ENCODE measurements around the gene WNT11.

Gene WNT11

GRCh38 chr11:76184551-76184993 is 21.7 kb downstream of the WNT11 start:
- Histone ChIP-seq H3K9ac (ENCODE audit: low read length in 5 of 5) (no peak overlapping the region), H3K9me3 (ENCODE audit: control insufficient read depth in 5 of 5, low read length in 5 of 5) (no peaks in the 10 kb centered on the region), H3K36me3 (ENCODE audit: control insufficient read depth in 5 of 5, insufficient read depth in 5 of 5, low read length in 5 of 5) (peaks cover 0 to 37% (median 24%) of the 10 kb centered on the region in 5 donors), H3K27me3 (ENCODE audit: control insufficient read depth in 5 of 5, insufficient read depth in 4 of 5, low read length in 5 of 5) (no peaks in the 10 kb centered on the region), H3K4me1 (ENCODE audit: control insufficient read depth in 5 of 5, insufficient read depth in 5 of 5, low read length in 5 of 5) (peaks cover 7 to 30% (median 28%) of the 10 kb centered on the region in 5 donors), H3K4me3 (ENCODE audit: low read depth in 1 of 5, low read length in 5 of 5) (no peak overlapping the region), H3K27ac (ENCODE audit: low read depth, low read length) (peak overlapping the region; percentile 69)

DNA sequence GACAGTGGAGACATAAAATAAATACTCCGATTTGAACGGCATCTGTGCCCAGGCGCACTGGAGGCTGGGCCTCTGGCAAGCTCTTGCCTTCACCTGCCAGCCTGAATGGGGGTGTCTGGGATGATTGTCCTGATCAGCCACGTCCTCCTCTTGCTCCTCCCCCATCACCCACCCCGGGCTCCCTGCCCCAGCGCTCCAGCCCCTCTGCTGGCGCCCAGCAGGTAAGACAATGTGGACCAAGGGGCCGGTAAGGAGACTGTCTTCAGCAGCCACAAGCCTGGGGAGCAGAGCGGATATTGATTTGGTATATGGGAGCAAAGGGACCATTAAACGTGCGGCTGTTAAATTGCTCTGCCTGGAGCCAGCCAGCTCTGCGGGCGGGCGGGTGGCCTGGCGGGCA is 24.9 kb downstream of the WNT11 start:
- peaks cover 3 to 21% (median 19%) of the 10 kb centered on the region in 5 donors for H3K4me1 ChIP-seq (ENCODE audit: control insufficient read depth in 5 of 5, insufficient read depth in 5 of 5, low read length in 5 of 5)
- no peak overlapping the region for H3K9ac ChIP-seq (ENCODE audit: low read length in 5 of 5)
- H3K27ac ChIP-seq (ENCODE audit: low read depth, low read length) = no peak overlapping the region
- no peak overlapping the region for H3K4me3 ChIP-seq (ENCODE audit: low read depth in 1 of 5, low read length in 5 of 5)
- peaks cover 0 to 13% (median 2%) of the 10 kb centered on the region in 5 donors for H3K36me3 ChIP-seq (ENCODE audit: control insufficient read depth in 5 of 5, insufficient read depth in 5 of 5, low read length in 5 of 5)
- no peaks in the 10 kb centered on the region for H3K27me3 ChIP-seq (ENCODE audit: control insufficient read depth in 5 of 5, insufficient read depth in 4 of 5, low read length in 5 of 5)
- no peaks in the 10 kb centered on the region for H3K9me3 ChIP-seq (ENCODE audit: control insufficient read depth in 5 of 5, low read length in 5 of 5)

DNA sequence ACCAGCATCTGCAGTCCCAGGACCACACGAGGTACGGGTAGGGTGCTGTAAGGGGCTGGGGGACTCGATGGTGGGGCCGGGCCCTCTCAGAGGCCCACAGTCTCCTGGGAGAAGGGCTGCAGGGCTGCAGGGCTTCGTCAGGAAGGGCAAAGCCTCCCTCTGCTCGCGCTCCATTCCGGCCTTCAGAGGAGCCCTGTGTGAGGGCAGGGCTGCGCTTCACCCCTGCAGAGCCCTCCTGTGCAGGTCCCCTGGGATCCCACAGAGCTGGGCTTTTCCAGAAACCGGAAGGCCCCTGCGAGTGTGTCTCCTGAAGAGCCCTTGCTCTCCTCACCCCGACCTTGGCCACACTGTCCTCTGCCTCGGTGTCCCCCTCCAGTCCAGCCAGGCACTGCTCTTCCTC is 27.2 kb downstream of the WNT11 start:
- Histone ChIP-seq H3K27ac (ENCODE audit: low read depth, low read length) (no peak overlapping the region), H3K27me3 (ENCODE audit: control insufficient read depth in 5 of 5, insufficient read depth in 4 of 5, low read length in 5 of 5) (no peaks in the 10 kb centered on the region), H3K4me1 (ENCODE audit: control insufficient read depth in 5 of 5, insufficient read depth in 5 of 5, low read length in 5 of 5) (no peaks in the 10 kb centered on the region), H3K36me3 (ENCODE audit: control insufficient read depth in 5 of 5, insufficient read depth in 5 of 5, low read length in 5 of 5) (no peaks in the 10 kb centered on the region), H3K9ac (ENCODE audit: low read length in 5 of 5) (no peak overlapping the region), H3K4me3 (ENCODE audit: low read depth in 1 of 5, low read length in 5 of 5) (no peak overlapping the region), H3K9me3 (ENCODE audit: control insufficient read depth in 5 of 5, low read length in 5 of 5) (no peaks in the 10 kb centered on the region)

- Histone ChIP-seq H3K27me3 (ENCODE audit: control insufficient read depth in 5 of 5, insufficient read depth in 4 of 5, low read length in 5 of 5) (no peaks in the 10 kb centered on the region), H3K4me3 (ENCODE audit: low read depth in 1 of 5, low read length in 5 of 5) (no peak overlapping the region), H3K9ac (ENCODE audit: low read length in 5 of 5) (no peak overlapping the region), H3K9me3 (ENCODE audit: control insufficient read depth in 5 of 5, low read length in 5 of 5) (no peaks in the 10 kb centered on the region), H3K27ac (ENCODE audit: low read depth, low read length) (no peak overlapping the region), H3K4me1 (ENCODE audit: control insufficient read depth in 5 of 5, insufficient read depth in 5 of 5, low read length in 5 of 5) (no peaks in the 10 kb centered on the region), H3K36me3 (ENCODE audit: control insufficient read depth in 5 of 5, insufficient read depth in 5 of 5, low read length in 5 of 5) (no peaks in the 10 kb centered on the region)
These were observed 29.0 kb downstream of the WNT11 start for GRCh38 chr11:76177250-76177686.

DNA sequence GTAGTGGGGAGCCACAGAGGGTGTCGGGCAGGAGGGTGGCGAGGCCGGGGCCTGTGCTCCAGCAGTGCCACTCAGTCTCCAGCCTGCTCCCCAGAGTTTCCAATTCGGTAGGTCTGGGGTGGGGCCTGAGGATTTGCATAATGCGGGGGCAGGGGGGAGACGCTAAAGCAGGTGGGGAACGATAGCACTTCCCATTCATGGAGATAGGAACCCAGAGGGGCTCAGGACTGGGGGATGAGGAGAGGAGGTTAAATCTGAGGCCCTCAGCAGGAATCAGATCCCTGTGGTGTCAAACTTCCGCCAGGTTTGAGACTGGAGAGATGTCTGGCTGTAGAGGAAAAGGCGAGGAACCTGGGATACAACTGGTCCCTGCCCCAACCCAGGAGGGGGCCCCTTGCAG is 29.8 kb downstream of the WNT11 start:
- H3K4me3 ChIP-seq (ENCODE audit: low read depth in 1 of 5, low read length in 5 of 5) = no peak overlapping the region
- H3K27ac ChIP-seq (ENCODE audit: low read depth, low read length) = no peak overlapping the region
- H3K9me3 ChIP-seq (ENCODE audit: control insufficient read depth in 5 of 5, low read length in 5 of 5) = no peaks in the 10 kb centered on the region
- no peaks in the 10 kb centered on the region for H3K36me3 ChIP-seq (ENCODE audit: control insufficient read depth in 5 of 5, insufficient read depth in 5 of 5, low read length in 5 of 5)
- H3K4me1 ChIP-seq (ENCODE audit: control insufficient read depth in 5 of 5, insufficient read depth in 5 of 5, low read length in 5 of 5) = no peaks in the 10 kb centered on the region
- no peak overlapping the region for H3K9ac ChIP-seq (ENCODE audit: low read length in 5 of 5)
- H3K27me3 ChIP-seq (ENCODE audit: control insufficient read depth in 5 of 5, insufficient read depth in 4 of 5, low read length in 5 of 5) = no peaks in the 10 kb centered on the region

DNA sequence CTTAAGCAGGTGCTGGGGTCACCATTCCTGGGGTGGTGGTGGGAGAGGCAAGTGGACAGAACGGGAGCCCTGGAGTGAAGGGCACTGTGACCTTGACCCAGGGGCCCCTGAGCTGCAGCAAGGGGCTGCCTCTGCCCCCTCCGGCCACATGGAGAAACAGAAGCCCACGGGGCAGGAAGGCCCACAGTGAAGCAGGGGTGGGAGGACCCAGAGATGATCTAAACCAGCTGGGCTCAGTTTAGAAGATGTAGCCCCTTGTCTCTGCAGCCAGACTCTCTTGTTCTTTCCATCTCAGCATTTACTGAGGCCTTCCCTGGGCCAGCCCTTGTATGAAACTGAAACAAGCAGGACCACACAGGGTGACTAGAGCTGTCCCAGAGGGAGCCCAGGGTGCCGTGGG is 30.5 kb downstream of the WNT11 start:
- no peak overlapping the region for H3K4me3 ChIP-seq (ENCODE audit: low read depth in 1 of 5, low read length in 5 of 5)
- no peak overlapping the region for H3K9ac ChIP-seq (ENCODE audit: low read length in 5 of 5)
- no peak overlapping the region for H3K27ac ChIP-seq (ENCODE audit: low read depth, low read length)
- H3K27me3 ChIP-seq (ENCODE audit: control insufficient read depth in 5 of 5, insufficient read depth in 4 of 5, low read length in 5 of 5) = no peaks in the 10 kb centered on the region
- H3K4me1 ChIP-seq (ENCODE audit: control insufficient read depth in 5 of 5, insufficient read depth in 5 of 5, low read length in 5 of 5) = no peaks in the 10 kb centered on the region
- H3K9me3 ChIP-seq (ENCODE audit: control insufficient read depth in 5 of 5, low read length in 5 of 5) = no peaks in the 10 kb centered on the region
- no peaks in the 10 kb centered on the region for H3K36me3 ChIP-seq (ENCODE audit: control insufficient read depth in 5 of 5, insufficient read depth in 5 of 5, low read length in 5 of 5)

- no peak overlapping the region for H3K27ac ChIP-seq (ENCODE audit: low read depth, low read length)
- no peak overlapping the region for H3K9ac ChIP-seq (ENCODE audit: low read length in 5 of 5)
These were observed 32.0 kb downstream of the WNT11 start for GRCh38 chr11:76174330-76174729.

GRCh38 chr11:76173663-76174062 is 32.6 kb downstream of the WNT11 start:
- H3K4me1 ChIP-seq (ENCODE audit: control insufficient read depth in 5 of 5, insufficient read depth in 5 of 5, low read length in 5 of 5) = peaks cover 0 to 3% (median 0%) of the 10 kb centered on the region in 5 donors
- H3K9me3 ChIP-seq (ENCODE audit: control insufficient read depth in 5 of 5, low read length in 5 of 5) = no peaks in the 10 kb centered on the region
- no peak overlapping the region for H3K4me3 ChIP-seq (ENCODE audit: low read depth in 1 of 5, low read length in 5 of 5)
- no peak overlapping the region for H3K9ac ChIP-seq (ENCODE audit: low read length in 5 of 5)
- no peaks in the 10 kb centered on the region for H3K27me3 ChIP-seq (ENCODE audit: control insufficient read depth in 5 of 5, insufficient read depth in 4 of 5, low read length in 5 of 5)
- H3K36me3 ChIP-seq (ENCODE audit: control insufficient read depth in 5 of 5, insufficient read depth in 5 of 5, low read length in 5 of 5) = no peaks in the 10 kb centered on the region
- H3K27ac ChIP-seq (ENCODE audit: low read depth, low read length) = no peak overlapping the region

More at GRCh38 chr11:76174330-76174729, 32.0 kb downstream of the WNT11 start:
- Histone ChIP-seq H3K27me3 (ENCODE audit: control insufficient read depth in 5 of 5, insufficient read depth in 4 of 5, low read length in 5 of 5) (no peaks in the 10 kb centered on the region), H3K4me1 (ENCODE audit: control insufficient read depth in 5 of 5, insufficient read depth in 5 of 5, low read length in 5 of 5) (no peaks in the 10 kb centered on the region), H3K36me3 (ENCODE audit: control insufficient read depth in 5 of 5, insufficient read depth in 5 of 5, low read length in 5 of 5) (no peaks in the 10 kb centered on the region), H3K4me3 (ENCODE audit: low read depth in 1 of 5, low read length in 5 of 5) (no peak overlapping the region), H3K9me3 (ENCODE audit: control insufficient read depth in 5 of 5, low read length in 5 of 5) (no peaks in the 10 kb centered on the region)

DNA sequence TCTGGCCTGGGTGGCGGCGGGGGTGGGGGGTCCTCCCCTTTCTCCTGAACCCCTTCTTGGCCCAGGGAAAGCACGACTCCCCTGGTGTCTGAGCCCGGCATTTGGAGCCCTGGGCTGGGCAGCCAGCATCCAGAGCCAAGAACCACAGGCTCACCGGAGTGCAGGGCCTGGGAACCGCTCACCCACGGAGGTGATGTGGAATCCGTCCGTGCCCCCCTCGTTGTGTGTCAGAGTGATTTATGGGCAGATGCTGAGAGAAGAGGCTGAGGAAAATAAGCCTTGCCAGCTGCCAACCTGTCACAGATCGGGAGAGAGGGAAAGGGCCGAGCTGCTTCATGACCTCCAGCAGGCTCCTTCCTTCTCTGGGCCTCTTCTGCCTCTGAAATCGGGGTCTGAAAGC is 33.7 kb downstream of the WNT11 start:
- Histone ChIP-seq H3K4me1 (ENCODE audit: control insufficient read depth in 5 of 5, insufficient read depth in 5 of 5, low read length in 5 of 5) (peaks cover 0 to 13% (median 3%) of the 10 kb centered on the region in 5 donors), H3K36me3 (ENCODE audit: control insufficient read depth in 5 of 5, insufficient read depth in 5 of 5, low read length in 5 of 5) (no peaks in the 10 kb centered on the region), H3K27me3 (ENCODE audit: control insufficient read depth in 5 of 5, insufficient read depth in 4 of 5, low read length in 5 of 5) (no peaks in the 10 kb centered on the region), H3K9me3 (ENCODE audit: control insufficient read depth in 5 of 5, low read length in 5 of 5) (no peaks in the 10 kb centered on the region), H3K27ac (ENCODE audit: low read depth, low read length) (no peak overlapping the region), H3K4me3 (ENCODE audit: low read depth in 1 of 5, low read length in 5 of 5) (no peak overlapping the region), H3K9ac (ENCODE audit: low read length in 5 of 5) (no peak overlapping the region)

DNA sequence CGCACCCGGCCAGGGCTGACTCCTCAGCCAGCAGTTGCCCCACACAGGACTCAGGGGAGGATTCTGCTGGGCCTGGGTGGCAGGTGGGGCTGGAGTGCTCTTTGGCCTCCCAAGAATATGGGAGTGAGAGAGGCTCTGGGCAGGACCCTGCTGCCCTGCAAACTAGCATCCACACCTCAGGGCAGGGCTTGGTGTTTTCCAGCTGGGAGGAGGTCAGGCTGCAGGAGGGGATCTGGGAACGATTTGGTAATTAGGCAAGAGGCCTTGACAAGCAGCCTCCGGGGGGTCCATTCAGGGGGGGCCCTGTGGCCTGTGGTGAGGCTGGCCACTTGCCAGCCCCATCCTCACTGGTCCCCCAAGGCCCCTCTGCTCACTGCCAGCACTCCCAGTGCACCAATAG is 35.8 kb downstream of the WNT11 start:
- H3K27me3 ChIP-seq (ENCODE audit: control insufficient read depth in 5 of 5, insufficient read depth in 4 of 5, low read length in 5 of 5) = no peaks in the 10 kb centered on the region
- H3K4me3 ChIP-seq (ENCODE audit: low read depth in 1 of 5, low read length in 5 of 5) = no peak overlapping the region
- no peak overlapping the region for H3K27ac ChIP-seq (ENCODE audit: low read depth, low read length)
- H3K36me3 ChIP-seq (ENCODE audit: control insufficient read depth in 5 of 5, insufficient read depth in 5 of 5, low read length in 5 of 5) = no peaks in the 10 kb centered on the region
- H3K9ac ChIP-seq (ENCODE audit: low read length in 5 of 5) = no peak overlapping the region
- H3K4me1 ChIP-seq (ENCODE audit: control insufficient read depth in 5 of 5, insufficient read depth in 5 of 5, low read length in 5 of 5) = peaks cover 0 to 15% (median 6%) of the 10 kb centered on the region in 5 donors
- H3K9me3 ChIP-seq (ENCODE audit: control insufficient read depth in 5 of 5, low read length in 5 of 5) = no peaks in the 10 kb centered on the region

- no peak overlapping the region for H3K27ac ChIP-seq (ENCODE audit: low read depth, low read length)
- no peaks in the 10 kb centered on the region for H3K9me3 ChIP-seq (ENCODE audit: control insufficient read depth in 5 of 5, low read length in 5 of 5)
- no peaks in the 10 kb centered on the region for H3K36me3 ChIP-seq (ENCODE audit: control insufficient read depth in 5 of 5, insufficient read depth in 5 of 5, low read length in 5 of 5)
- peaks cover 0 to 15% (median 6%) of the 10 kb centered on the region in 5 donors for H3K4me1 ChIP-seq (ENCODE audit: control insufficient read depth in 5 of 5, insufficient read depth in 5 of 5, low read length in 5 of 5)
- H3K27me3 ChIP-seq (ENCODE audit: control insufficient read depth in 5 of 5, insufficient read depth in 4 of 5, low read length in 5 of 5) = no peaks in the 10 kb centered on the region
- H3K4me3 ChIP-seq (ENCODE audit: low read depth in 1 of 5, low read length in 5 of 5) = no peak overlapping the region
- H3K9ac ChIP-seq (ENCODE audit: low read length in 5 of 5) = no peak overlapping the region
These were observed 36.8 kb downstream of the WNT11 start for GRCh38 chr11:76169473-76169896.

Data from subcutaneous abdominal adipose tissue (tissue), 5 donors.